ENCODE data around the gene SURF2.
"Not testable (repeated sequence)": the region's sequence is repeated elsewhere in the genome, so short reads cannot be mapped to it uniquely, and the experiment has no call there.

The SURF2 gene

GRCh38 chr9:133359399-133360175, 3.2 kb downstream of the SURF2 start:
- DNase-seq, result no peak

GRCh38 chr9:133360400-133361393, 4.3 kb downstream of the SURF2 start:
- no peak for DNase-seq

GRCh38 chr9:133361507-133362092, 5.2 kb downstream of the SURF2 start:
- no peak for DNase-seq

GRCh38 chr9:133362359-133363044, 6.2 kb downstream of the SURF2 start:
- no peak for DNase-seq

GRCh38 chr9:133366435-133366834, 10.1 kb downstream of the SURF2 start:
- no peak for DNase-seq

GRCh38 chr9:133367221-133367620, 10.9 kb downstream of the SURF2 start:
- DNase-seq, result no peak

GRCh38 chr9:133367778-133368177, 11.4 kb downstream of the SURF2 start:
- DNase-seq, result no peak

GRCh38 chr9:133368249-133368881, 12.0 kb downstream of the SURF2 start:
- no peak for DNase-seq

GRCh38 chr9:133369422-133369821, 13.1 kb downstream of the SURF2 start:
- DNase-seq, result no peak

- DNase-seq, result no peak
Measured at GRCh38 chr9:133369933-133370332, 13.6 kb downstream of the SURF2 start.

GRCh38 chr9:133370685-133371084, 14.3 kb downstream of the SURF2 start:
- no peak for DNase-seq

- DNase-seq, result no peak
Measured at GRCh38 chr9:133371261-133371711, 14.9 kb downstream of the SURF2 start.

- DNase-seq, result no peak
Measured at GRCh38 chr9:133372144-133372543, 15.8 kb downstream of the SURF2 start.

GRCh38 chr9:133374612-133375115, 18.3 kb downstream of the SURF2 start:
- DNase-seq, result no peak

GRCh38 chr9:133375116-133375723, 18.9 kb downstream of the SURF2 start:
- DNase-seq, result no peak

GRCh38 chr9:133375724-133376654, 19.6 kb downstream of the SURF2 start, which contains the start of the genes STKLD1 and SURF4:
Gene STKLD1 (plus strand): TSS chr9:133376366. CDS start chr9:133376474, 108 bp downstream.
Gene SURF4 (minus strand): TSS chr9:133376060. CDS start chr9:133375969, 91 bp downstream.
- peak; percentile 15 for DNase-seq

GRCh38 chr9:133377280-133377679, 20.9 kb downstream of the SURF2 start:
- not testable (repeated sequence) for DNase-seq

GRCh38 chr9:133377721-133378216, 21.4 kb downstream of the SURF2 start:
- DNase-seq, result no peak

- DNase-seq, result no peak
Measured at GRCh38 chr9:133378408-133378962, 22.1 kb downstream of the SURF2 start.

Data from NCI-H187 treated with DMSO at 0.1 percent for 48 hours (cell line).